Omental fat pad (tissue), 4 donors: Measurements from ENCODE around the gene TXNDC15. TPM values are rescaled to one million over a fixed set of nuclear protein-coding genes. Genes with fewer than 3 reads are reported as not detected.

Experiments
- ATAC-seq: fragments of 150-250 bp; one replicate; pipeline ENCODE4 v1.9.1; 2016; ENCODE audit warnings: mild to moderate bottlenecking, moderate library complexity; ENCODE audit not compliant: low FRiP score
- DNase-seq: peaks from one replicate; pipeline ENCODE4 v3.0.0-alpha.2; 2019; ENCODE audit warnings: low spot score
- total RNA-seq, 4 donors: library from RNA; depleted of rRNA; stranded (reverse); fragments of >200 nt; gene quantifications; one replicate each; pipeline ENCODE4 v1.1.0, GENCODE V29; 2016
- TF ChIP-seq, protein P1 (sequence below), 3 donors: fragments of 450-650 bp; IDR thresholded peaks; one replicate each; pipeline ENCODE4 v1.5.1; 2016 to 2017; ENCODE audit warnings: antibody characterized with exemption in 3 of 3, mild to moderate bottlenecking in 3 of 3, moderate library complexity in 2 of 3

Gene TXNDC15
- total RNA-seq, 4 donors from 2014 or later: 53.4 to 78.5 (median 70.0) TPM

DNA sequence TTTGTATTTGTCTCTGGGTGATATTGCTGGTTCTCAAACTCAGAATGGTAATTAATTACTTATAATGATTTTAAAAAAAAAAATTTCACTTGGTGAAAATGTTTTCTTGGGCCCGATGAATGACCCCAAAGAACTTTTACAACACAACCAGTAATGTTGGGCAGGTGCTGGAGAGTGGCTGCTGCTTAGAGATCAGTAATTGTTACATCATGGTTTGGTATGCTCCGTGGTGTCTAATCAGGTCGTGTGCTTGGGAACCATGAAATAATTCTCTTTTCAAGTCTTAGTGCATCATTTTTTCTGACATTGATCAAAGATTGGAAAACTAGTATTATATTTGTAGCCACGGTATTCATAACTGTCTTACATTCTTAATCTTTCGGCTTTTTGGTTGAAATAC lies 60.0 kb downstream of the TXNDC15 start:
- TF ChIP-seq, protein P1, sequence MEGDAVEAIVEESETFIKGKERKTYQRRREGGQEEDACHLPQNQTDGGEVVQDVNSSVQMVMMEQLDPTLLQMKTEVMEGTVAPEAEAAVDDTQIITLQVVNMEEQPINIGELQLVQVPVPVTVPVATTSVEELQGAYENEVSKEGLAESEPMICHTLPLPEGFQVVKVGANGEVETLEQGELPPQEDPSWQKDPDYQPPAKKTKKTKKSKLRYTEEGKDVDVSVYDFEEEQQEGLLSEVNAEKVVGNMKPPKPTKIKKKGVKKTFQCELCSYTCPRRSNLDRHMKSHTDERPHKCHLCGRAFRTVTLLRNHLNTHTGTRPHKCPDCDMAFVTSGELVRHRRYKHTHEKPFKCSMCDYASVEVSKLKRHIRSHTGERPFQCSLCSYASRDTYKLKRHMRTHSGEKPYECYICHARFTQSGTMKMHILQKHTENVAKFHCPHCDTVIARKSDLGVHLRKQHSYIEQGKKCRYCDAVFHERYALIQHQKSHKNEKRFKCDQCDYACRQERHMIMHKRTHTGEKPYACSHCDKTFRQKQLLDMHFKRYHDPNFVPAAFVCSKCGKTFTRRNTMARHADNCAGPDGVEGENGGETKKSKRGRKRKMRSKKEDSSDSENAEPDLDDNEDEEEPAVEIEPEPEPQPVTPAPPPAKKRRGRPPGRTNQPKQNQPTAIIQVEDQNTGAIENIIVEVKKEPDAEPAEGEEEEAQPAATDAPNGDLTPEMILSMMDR (IDR thresholded peaks at IDR 0.05): no peak
- no peak for DNase-seq

DNA sequence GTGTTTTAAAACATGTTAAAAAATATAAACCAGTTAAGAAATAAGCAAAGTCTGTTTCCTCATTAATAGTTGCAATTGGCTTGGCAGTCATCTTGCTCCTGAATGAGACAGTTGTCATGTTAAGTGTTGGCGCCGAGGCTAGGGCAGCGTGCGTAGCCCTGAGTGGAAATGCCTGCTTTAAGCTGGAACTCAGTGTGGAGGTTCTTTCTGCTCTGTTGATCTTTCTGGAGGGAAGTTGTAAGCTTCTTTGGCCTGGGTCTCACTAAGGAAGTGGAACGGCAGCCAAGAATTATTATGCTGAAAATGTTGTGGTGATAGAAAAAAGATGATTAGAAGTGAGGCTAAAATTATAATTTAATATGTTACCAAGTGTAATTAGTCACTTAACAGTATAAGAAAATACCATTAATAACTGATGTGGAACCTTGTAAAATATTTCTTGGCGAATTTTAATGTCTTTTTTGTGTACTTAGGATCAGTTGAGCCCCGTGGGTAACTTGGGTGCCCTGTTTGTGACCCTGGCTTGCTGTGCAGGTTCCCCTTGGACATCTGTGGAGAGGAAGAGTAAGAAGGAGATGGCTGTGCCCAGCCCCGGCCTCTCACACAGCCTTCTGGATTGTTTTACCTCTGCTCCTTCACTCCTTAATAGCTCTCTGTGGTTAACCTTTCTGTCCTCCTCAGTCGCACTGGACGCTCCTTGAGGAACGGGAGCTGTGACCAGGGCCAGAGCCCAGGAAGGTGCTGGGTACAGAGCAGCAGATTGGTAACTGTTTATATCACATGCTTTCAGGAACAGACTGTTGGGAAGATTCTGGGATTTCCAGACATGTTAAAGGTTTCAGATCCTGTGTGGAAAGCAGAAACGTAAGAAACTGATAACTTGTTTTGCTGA lies 61.8 kb downstream of the TXNDC15 start:
- TF ChIP-seq, protein P1 (IDR thresholded peaks at IDR 0.05): no peak
- DNase-seq (no peak), ATAC-seq (no peak)

More for the DNA sequence above, 60.0 kb downstream of the TXNDC15 start:
- no peak for ATAC-seq

DNA sequence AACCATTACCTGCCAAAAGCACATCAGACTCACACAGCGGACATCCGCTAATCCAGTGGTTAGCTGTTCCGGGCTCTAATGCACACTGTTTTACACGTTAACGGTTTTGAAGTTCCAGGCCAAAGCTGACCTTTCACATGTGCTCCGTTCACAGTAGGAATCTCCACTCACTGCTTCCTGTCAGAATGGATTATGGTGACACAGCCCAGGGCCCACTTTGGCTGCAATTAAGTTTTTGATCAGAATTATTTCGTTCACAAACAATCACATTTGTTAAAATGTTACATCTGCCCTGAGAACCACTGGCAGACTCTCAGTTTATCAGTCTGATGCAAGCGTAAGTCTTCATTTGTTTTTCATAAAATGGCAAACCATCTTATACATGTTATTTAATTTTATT lies 63.4 kb downstream of the TXNDC15 start:
- ATAC-seq (no peak), DNase-seq (no peak)
- TF ChIP-seq, protein P1 (IDR thresholded peaks at IDR 0.05): no peak

DNA sequence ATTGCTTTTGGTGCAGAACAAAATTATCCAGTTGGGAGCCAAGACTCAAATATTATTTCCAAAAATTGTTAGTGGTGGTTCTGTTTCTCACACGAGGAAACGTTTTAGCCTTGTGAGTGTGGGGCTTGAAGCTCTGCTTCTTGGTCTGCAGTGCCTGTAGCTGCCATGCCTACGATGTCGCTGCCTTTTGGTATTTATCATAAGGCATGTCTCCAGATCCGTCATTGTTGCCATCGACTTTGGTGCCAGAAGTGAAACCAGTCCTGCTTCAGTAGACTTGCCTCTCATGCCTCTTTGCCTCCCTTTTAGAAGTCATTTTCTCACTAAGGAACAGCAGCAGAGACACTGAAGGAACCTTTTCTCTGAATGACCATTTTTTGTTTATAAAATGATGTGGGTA lies 63.9 kb downstream of the TXNDC15 start:
- DNase-seq (no peak), ATAC-seq (no peak)
- TF ChIP-seq, protein P1 (IDR thresholded peaks at IDR 0.05): no peak

DNA sequence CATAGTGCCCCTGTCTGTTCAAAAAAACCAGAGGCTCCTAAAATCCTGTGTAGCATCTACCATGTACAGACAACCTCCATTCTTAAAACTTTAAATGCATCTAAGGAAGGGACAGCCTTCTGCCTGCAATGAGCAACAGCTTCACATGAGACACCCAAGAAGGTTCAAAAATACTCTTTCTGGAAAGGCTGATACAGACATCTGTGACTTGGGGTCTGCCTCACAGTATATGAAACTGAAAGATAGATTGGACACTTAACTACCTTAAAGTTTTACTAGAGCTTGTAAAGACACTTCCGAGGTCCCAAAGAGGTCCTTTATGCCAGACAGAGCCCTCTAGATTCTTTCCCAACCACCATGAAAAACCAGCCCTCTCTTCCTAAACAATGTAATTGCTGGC lies 65.3 kb downstream of the TXNDC15 start:
- TF ChIP-seq, protein P1 (IDR thresholded peaks at IDR 0.05): no peak

DNA sequence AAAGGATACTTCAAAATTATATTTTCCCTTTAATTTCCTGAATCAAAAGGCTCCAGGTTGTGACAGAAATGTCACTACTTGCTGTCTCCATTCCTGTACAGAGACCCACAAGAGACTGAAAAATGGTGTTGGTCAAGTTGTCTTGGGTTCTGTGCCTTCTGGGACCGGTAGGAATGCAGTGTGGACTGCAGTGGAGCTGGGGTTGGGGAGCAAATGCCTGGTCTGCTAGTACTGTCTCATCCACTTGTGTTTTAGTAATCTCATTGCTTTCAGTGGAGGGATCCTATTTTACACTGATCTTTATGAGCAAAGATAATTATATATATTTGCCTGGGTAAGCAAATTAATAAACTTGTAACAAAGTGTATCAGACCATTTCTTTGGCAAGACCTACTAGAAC lies 69.4 kb downstream of the TXNDC15 start:
- TF ChIP-seq, protein P1 (IDR thresholded peaks at IDR 0.05): no peak
- ATAC-seq: no peak
- no peak for DNase-seq

More for the DNA sequence above, 65.3 kb downstream of the TXNDC15 start:
- ATAC-seq (no peak), DNase-seq (no peak)

DNA sequence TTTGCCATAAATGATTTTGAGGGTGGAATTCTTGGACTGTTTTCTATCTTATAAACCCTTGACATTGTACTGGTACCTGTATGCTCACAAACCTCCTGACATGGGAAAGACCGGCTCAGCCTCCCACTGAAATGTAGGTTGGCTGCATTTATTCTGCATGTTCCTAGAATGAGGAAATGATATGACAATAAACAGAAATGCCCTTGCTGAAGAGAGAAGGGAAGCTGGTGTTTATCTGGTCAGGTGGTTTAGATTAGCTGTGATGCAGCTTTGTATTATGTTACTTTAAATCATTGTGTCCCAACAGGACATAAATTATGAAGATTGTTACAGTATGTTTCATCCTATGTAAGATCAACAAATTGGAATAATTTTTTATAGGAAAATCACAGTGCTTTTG lies 70.5 kb downstream of the TXNDC15 start:
- DNase-seq (no peak), ATAC-seq (no peak)
- TF ChIP-seq, protein P1 (IDR thresholded peaks at IDR 0.05): no peak
